Measurements from ENCODE around the gene GPR155.

DNA sequence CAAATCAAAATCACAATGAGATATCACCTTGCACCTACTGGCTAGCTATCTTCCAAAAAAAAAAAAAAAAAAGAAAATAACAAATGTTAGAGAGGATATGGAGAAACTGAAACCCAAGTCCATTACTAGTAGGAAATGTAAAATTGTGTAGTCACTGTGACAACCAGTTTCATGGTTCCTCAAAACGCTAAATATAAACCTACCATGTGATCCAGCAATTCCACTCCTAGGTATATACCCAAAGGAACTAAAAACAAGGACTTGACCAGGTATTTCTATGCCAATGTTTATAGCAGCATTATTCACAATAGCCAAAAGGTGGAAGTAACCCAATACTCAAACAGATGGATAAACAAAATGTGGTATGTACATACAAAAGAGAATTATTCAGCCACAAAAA, 103.0 kb downstream of the GPR155 start:
- TF ChIP-seq, protein P1, sequence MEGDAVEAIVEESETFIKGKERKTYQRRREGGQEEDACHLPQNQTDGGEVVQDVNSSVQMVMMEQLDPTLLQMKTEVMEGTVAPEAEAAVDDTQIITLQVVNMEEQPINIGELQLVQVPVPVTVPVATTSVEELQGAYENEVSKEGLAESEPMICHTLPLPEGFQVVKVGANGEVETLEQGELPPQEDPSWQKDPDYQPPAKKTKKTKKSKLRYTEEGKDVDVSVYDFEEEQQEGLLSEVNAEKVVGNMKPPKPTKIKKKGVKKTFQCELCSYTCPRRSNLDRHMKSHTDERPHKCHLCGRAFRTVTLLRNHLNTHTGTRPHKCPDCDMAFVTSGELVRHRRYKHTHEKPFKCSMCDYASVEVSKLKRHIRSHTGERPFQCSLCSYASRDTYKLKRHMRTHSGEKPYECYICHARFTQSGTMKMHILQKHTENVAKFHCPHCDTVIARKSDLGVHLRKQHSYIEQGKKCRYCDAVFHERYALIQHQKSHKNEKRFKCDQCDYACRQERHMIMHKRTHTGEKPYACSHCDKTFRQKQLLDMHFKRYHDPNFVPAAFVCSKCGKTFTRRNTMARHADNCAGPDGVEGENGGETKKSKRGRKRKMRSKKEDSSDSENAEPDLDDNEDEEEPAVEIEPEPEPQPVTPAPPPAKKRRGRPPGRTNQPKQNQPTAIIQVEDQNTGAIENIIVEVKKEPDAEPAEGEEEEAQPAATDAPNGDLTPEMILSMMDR (IDR thresholded peaks at IDR 0.05; ENCODE audit: low read depth, low read length, poor library complexity, severe bottlenecking): no peak
- TF ChIP-seq EZH2phosphoT487 (IDR thresholded peaks at IDR 0.05; ENCODE audit: borderline replicate concordance, low read length): no peak

Measured in DOHH2 (cell line).